Hepatocyte (in vitro differentiated cells): ENCODE data around the gene PIGB.

Experiments
- CTCF ChIP-seq: fragments of 200-600 bp; sonication (generic); IDR thresholded peaks from 2 replicates; pipeline ENCODE4 v1.5.1; 2016; ENCODE audit warnings: antibody characterized with exemption, mild to moderate bottlenecking; ENCODE audit not compliant: poor library complexity
- EZH2phosphoT487 ChIP-seq: fragments of 200-600 bp; sonication (generic); IDR thresholded peaks from one replicate; pipeline ENCODE4 v1.6.1; 2018; ENCODE audit warnings: antibody characterized with exemption, mild to moderate bottlenecking, low read depth, moderate library complexity; ENCODE audit not compliant: unreplicated experiment, severe bottlenecking

GRCh38 chr15:55357774-55358173 lies 38.8 kb downstream of the PIGB start:
- TF ChIP-seq CTCF: no peak
- no peak for TF ChIP-seq EZH2phosphoT487
